Loucy (cell line): ENCODE data around the gene DEFB125.

Source experiments
- CTCF ChIP-seq: fragments of 200-600 bp; sonication (generic); conservative IDR thresholded peaks from 2 replicates; pipeline ENCODE4 v1.5.1; 2014; ENCODE audit warnings: mild to moderate bottlenecking, antibody characterized with exemption, low read length
- EZH2phosphoT487 ChIP-seq: fragments of 200-600 bp; IDR thresholded peaks from 2 replicates; pipeline ENCODE4 v1.6.1; 2018; ENCODE audit warnings: antibody characterized with exemption, mild to moderate bottlenecking, moderate library complexity, borderline replicate concordance

DNA sequence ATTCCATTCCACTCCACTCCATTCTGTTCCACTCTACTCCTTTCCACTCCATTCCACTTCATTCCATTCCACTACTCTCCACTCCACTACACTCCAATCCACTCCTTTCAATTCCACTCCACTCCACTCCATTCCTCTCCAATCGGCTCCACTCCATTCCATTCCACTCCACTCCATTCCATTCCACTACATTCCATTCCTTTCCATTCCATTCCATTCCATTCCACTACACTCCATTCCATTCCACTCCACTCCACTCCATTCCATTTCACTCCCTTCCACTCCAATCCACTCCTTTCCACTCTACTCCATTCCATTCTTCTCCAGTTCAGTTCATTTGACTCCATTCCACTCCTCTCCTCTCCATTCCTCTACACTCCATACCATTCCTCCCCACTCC is 26.2 kb upstream of the DEFB125 start:
- no peak for TF ChIP-seq EZH2phosphoT487
- no peak for TF ChIP-seq CTCF
